D721Med (cell line): ENCODE measurements around the gene GTPBP3.

Experiments
- DNase-seq: peaks from one replicate; pipeline ENCODE4 v3.0.0; 2011; ENCODE audit warnings: low spot score; ENCODE audit not compliant: insufficient read length
- FAIRE-seq: peaks from 2 replicates; lab custom pipeline; 2011; peaks lifted over from hg19 to GRCh38; lab: Jason Lieb, UNC
- TF ChIP-seq, protein P1 (sequence below): IDR thresholded peaks from 2 replicates; pipeline ENCODE4 v1.5.1; 2012; ENCODE audit warnings: mild to moderate bottlenecking, control low read depth; ENCODE audit not compliant: insufficient read depth; ENCODE audit errors: missing control alignments

The GTPBP3 gene

DNA sequence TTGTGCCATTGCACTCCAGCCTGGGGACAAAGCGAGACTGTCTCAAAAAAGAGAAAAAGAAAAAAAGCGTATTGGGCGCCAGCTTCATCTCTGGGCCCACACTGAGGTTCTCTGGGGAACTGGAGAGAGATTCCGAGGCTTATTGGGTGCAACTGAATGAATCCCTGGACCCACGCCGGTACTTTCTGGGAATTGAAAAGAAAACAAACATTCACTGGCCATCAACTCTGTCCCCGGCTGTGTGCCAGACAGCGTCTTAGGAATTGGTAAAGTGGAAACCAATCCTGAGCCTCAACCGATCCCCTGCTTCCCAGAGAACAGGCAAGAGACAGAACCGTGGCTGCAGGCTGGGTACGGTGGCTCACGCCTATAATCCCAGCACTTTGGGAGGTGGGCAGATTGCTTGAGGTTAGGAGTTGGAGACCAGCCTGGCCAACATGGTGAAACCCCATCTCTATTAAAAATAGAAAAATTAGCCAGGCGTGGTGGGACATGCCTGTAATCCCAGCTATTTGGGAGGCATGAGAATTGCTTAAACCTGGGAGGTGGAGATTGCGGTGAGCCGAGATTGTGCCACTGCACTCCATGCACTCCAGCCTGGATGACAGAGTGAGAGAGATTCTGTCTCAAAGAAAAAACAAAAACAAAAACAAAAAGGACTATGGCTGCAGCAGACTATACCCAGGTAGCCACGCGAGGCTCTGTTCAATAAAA, 11.3 kb upstream of the GTPBP3 start:
- DNase-seq (peak; percentile 7), FAIRE-seq (no peak)
- TF ChIP-seq, protein P1, sequence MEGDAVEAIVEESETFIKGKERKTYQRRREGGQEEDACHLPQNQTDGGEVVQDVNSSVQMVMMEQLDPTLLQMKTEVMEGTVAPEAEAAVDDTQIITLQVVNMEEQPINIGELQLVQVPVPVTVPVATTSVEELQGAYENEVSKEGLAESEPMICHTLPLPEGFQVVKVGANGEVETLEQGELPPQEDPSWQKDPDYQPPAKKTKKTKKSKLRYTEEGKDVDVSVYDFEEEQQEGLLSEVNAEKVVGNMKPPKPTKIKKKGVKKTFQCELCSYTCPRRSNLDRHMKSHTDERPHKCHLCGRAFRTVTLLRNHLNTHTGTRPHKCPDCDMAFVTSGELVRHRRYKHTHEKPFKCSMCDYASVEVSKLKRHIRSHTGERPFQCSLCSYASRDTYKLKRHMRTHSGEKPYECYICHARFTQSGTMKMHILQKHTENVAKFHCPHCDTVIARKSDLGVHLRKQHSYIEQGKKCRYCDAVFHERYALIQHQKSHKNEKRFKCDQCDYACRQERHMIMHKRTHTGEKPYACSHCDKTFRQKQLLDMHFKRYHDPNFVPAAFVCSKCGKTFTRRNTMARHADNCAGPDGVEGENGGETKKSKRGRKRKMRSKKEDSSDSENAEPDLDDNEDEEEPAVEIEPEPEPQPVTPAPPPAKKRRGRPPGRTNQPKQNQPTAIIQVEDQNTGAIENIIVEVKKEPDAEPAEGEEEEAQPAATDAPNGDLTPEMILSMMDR, result no peak

DNA sequence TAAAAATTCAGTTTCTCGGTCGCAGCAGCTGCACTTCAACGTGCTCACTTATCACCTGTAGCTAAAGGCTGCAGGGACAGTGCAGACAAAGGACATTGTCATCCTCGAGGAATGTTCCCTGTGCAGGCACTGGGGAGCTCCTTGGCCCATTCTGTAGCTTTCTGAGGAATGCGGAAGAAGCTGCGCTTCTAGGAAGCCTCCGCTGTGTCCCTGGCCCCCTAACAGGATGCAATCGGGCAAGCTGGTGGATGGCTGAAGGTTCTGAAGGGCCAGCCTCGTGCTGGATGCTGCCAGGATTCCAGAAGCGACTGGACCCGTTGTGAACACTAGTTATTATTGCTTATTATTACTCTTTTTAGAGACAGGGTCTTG, 10.8 kb upstream of the GTPBP3 start:
- TF ChIP-seq, protein P1, result no peak
- DNase-seq (no peak), FAIRE-seq (no peak)

DNA sequence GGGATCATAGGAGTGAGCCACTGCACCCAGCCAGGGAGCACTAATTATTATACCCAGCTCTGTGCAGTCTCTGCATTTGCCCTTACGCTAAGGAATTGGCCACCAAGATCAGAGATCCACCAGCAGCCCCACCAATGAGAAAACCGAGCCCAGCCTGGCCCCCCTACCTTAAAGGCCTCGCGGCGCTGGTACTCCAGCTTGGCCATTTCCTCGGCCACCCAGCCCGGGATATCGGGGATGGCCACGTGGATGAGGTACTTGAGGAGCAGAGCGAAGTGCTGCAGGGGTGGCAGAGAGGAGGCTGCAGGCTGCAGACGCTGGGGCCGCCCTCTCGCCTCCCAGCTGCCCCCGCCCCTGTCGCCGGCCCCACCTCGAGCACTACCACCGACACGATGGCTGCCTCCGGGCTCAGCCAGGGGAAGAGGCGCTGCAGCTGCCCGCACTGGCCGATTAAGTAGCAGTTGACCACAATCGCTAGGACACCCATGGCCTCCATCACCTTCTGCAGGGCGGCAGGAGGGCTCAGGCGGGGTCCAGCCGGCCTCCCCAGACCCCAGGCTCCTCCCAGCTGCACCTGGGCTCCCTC, 10.2 kb upstream of the GTPBP3 start:
- TF ChIP-seq, protein P1, result no peak
- DNase-seq (no peak), FAIRE-seq (no peak)

DNA sequence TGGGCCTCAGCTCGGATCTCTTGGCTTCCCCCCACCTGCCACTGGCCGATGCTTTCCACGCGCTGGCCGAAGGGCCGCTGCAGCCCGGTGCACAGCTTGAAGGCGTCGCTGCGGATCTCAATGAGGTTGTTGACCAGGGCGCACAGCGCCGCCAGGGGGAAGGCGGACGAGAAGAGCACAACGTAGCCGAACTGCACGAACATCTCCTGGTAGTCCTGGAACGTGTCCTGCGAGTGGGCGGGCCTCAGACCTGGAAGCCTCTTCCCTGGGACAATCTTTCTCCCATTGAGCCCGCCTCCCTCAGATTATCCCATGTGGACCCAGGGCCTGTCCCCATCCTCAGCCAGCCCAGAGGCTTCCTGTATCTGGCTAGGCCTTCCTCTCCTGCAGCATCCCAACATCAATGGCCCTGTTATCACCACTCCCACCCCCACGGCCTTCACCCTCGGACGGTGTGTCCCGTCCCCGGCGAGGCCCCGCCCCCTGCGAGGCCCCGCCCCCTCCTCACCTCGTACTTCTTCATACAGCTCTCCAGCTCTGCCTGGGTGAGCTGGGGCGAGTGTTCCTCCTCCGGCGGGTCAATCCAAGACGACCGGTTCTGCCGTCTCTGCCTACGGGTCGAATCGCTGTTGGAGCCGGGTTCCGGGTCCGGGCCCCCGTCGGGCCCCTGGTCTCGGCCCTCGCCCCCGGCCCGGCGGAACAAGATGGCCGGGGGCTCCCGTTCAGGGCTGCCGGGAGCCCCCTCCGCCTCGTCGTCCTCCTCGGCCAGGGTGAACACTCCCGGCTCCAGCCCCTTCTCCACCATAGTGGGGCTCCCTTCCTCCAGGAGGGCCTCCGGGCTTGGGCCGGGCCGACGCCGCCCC, 9.5 kb upstream of the GTPBP3 start:
- no peak for DNase-seq
- TF ChIP-seq, protein P1, result no peak
- no peak for FAIRE-seq

DNA sequence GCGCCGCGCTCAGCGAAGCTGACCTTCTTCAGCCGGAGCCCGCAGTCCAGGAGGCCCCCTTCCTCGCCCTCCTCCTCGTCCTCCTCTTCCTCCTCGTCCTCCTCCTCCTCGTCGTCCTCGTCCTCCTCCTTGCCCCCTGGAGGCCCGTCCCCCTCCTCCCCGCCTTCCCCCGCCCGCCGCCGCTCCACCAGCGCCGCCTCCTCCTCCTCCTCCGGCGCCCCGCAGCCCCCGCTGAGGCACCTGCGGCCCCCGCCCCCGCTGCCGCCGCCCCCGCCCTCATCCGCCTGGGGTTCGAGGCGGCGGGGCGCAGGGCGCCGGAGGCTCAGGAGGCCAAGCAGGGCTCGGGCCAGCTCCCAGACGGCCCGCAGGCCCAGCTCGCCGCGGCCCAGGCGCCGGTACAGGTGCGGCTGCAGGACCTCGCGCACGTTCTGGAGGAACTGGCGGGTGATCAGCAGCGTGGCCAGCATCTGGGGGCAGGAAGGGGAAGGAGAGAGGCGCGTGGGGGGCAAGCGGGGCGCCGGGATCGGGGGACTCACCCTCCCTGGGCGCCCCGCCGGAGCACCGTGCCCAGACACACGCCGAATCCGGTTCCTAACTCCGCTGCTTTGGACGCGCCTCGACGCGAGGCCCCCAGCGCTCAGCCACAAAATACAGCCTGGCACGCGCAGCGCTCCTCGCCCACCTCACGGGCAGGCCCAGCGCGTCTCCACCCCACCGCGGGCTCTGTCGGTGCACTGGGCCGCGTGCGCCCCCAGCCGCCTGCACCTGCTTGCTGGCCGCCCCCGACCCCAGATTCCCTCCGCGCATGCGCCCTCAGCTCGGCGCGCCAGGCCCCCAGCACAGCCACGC, 8.6 kb upstream of the GTPBP3 start:
- FAIRE-seq (no peak), DNase-seq (no peak)
- TF ChIP-seq, protein P1, result no peak

DNA sequence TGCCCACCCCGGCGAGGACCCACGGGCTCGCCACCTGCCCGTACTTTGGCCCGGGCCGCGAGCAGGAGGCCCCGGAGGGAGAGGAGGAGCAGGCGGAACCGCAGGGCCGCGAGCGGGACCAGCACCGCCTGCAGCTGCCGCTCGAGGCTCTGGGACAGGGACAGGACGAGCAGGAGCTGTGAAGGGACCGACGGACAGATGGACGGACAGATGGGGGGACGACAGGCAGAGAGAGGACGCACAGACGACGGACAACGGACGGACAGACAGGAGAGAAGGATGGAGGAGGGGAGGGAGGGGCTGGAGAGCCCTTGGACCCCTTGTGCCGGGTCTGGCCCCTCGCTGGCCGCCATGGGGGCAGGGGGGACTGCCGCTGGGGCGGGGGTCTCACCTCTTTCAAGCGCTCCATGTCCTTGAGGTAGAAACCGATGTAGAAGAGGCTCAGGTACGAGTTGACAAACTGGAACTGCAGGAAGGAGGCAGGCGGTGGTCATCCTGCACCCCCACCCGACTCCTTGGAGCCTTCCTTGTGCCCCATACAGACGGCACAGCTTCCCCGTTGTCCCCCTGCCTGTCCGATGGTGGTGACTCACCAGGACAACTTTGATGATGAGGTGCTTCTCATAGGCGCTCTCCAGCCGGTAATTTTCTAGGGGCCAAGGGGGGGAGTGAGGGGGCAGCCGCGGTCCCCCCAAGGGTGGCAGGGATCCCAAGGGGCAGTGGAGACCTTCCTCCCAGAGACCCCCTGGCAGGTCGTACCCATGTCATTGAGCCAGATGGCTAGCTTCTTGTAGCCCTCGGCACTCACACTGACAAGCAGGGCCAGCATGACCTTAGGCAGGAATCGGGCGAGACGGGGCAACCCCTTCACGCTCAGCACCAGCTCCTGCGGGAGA, 7.7 kb upstream of the GTPBP3 start:
- TF ChIP-seq, protein P1, result no peak
- DNase-seq (no peak), FAIRE-seq (no peak)
